ENCODE results near the gene TET2.

The TET2 gene

GRCh38 chr4:105146276-105147015 is at the start of gene TET2:
TET2 (plus strand) TSS chr4:105146876; CDS start chr4:105233943, 87,067 bp downstream.
- peak; percentile 44 to 72 (median 54) for DNase-seq (ENCODE audit: low read depth in 4 of 4, low spot score in 1 of 4)

GRCh38 chr4:105102016-105102415 is 44.7 kb upstream of the TET2 start:
- DNase-seq (ENCODE audit: low read depth in 4 of 4, low spot score in 1 of 4): no peak

GRCh38 chr4:105106426-105106825 is 40.2 kb upstream of the TET2 start:
- no peak for DNase-seq (ENCODE audit: low read depth in 4 of 4, low spot score in 1 of 4)

GRCh38 chr4:105107095-105107856 is 39.4 kb upstream of the TET2 start:
- no peak for DNase-seq (ENCODE audit: low read depth in 4 of 4, low spot score in 1 of 4)

GRCh38 chr4:105108971-105109370 is 37.7 kb upstream of the TET2 start:
- DNase-seq (ENCODE audit: low read depth in 4 of 4, low spot score in 1 of 4): no peak

GRCh38 chr4:105112274-105112673 is 34.4 kb upstream of the TET2 start:
- DNase-seq (ENCODE audit: low read depth in 4 of 4, low spot score in 1 of 4): no peak

- no peak for DNase-seq (ENCODE audit: low read depth in 4 of 4, low spot score in 1 of 4)
Observed at GRCh38 chr4:105113800-105114199, 32.9 kb upstream of the TET2 start.

- DNase-seq (ENCODE audit: low read depth in 4 of 4, low spot score in 1 of 4): no peak
Observed at GRCh38 chr4:105116616-105117319, 29.9 kb upstream of the TET2 start.

GRCh38 chr4:105119356-105119755 is 27.3 kb upstream of the TET2 start:
- DNase-seq (ENCODE audit: low read depth in 4 of 4, low spot score in 1 of 4): no peak

- DNase-seq (ENCODE audit: low read depth in 4 of 4, low spot score in 1 of 4): no peak
Observed at GRCh38 chr4:105120626-105121025, 26.1 kb upstream of the TET2 start.

- no peak for DNase-seq (ENCODE audit: low read depth in 4 of 4, low spot score in 1 of 4)
Observed at GRCh38 chr4:105122350-105122749, 24.3 kb upstream of the TET2 start.

GRCh38 chr4:105126311-105127169 is 20.1 kb upstream of the TET2 start:
- DNase-seq (ENCODE audit: low read depth in 4 of 4, low spot score in 1 of 4): no peak

- no peak for DNase-seq (ENCODE audit: low read depth in 4 of 4, low spot score in 1 of 4)
Observed at GRCh38 chr4:105127170-105127445, 19.6 kb upstream of the TET2 start.

GRCh38 chr4:105128208-105128607 is 18.5 kb upstream of the TET2 start:
- no peak for DNase-seq (ENCODE audit: low read depth in 4 of 4, low spot score in 1 of 4)

- DNase-seq (ENCODE audit: low read depth in 4 of 4, low spot score in 1 of 4): no peak
Observed at GRCh38 chr4:105129286-105130040, 17.2 kb upstream of the TET2 start.

GRCh38 chr4:105130945-105131344 is 15.7 kb upstream of the TET2 start:
- no peak for DNase-seq (ENCODE audit: low read depth in 4 of 4, low spot score in 1 of 4)

- DNase-seq (ENCODE audit: low read depth in 4 of 4, low spot score in 1 of 4): no peak
Observed at GRCh38 chr4:105133976-105134375, 12.7 kb upstream of the TET2 start.

GRCh38 chr4:105135785-105136184 is 10.9 kb upstream of the TET2 start:
- no peak for DNase-seq (ENCODE audit: low read depth in 4 of 4, low spot score in 1 of 4)

GRCh38 chr4:105137121-105137875 is 9.4 kb upstream of the TET2 start:
- DNase-seq (ENCODE audit: low read depth in 4 of 4, low spot score in 1 of 4): no peak

GRCh38 chr4:105139646-105140045 is 7.0 kb upstream of the TET2 start:
- no peak for DNase-seq (ENCODE audit: low read depth in 4 of 4, low spot score in 1 of 4)

Measured in stimulated activated CD4-positive, alpha-beta T cell treated with anti-CD3 and anti-CD28 coated beads, Interleukin-1b, Interleukin-23, amount 100 ng/mL, for 24 hours (primary cell).